HCT116 (cell line): Measurements from ENCODE around the gene MKNK1. TPM values are rescaled to one million over a fixed set of nuclear protein-coding genes. Genes with fewer than 3 reads are reported as not detected.
A peak's percentile ranks its signal among the peaks of the same experiment; 100 is the strongest.

Experiments
- ATAC-seq: fragments of 200-7000 bp; cut with Tn5 transposase; 2 replicates; pipeline ENCODE4 v1.9.1; 2020; ENCODE audit warnings: mild to moderate bottlenecking, moderate library complexity
- BruUV-seq: library from RNA; stranded (reverse); fragments of 400-500 nt; replicated peaks from 2 replicates; lab custom pipeline; 2021; lab: Mats Ljungman, UMichigan
- CTCF ChIA-PET: fragments of 300-600 bp; sonication (Branson Sonifier 250); formaldehyde crosslinking; loops from one replicate; lab custom pipeline; 2021; ENCODE audit warnings: antibody characterized with exemption; lab: Charles Lee
- POLR2A ChIA-PET: fragments of 300-600, 350-600 bp; sonication (Branson Sonifier 250); formaldehyde crosslinking; loops from one replicate; lab custom pipeline; 2021; ENCODE audit warnings: antibody characterized with exemption; lab: Charles Lee
- RAD21 ChIA-PET, 2 experiments: fragments of 300-600 bp; sonication (Branson Sonifier 250); formaldehyde crosslinking; loops; one replicate each; lab custom pipeline; 2023; ENCODE audit warnings: low total read pairs in 2 of 2; ENCODE audit not compliant: uncharacterized antibody in 2 of 2, unreplicated experiment in 2 of 2, low non-redundant PET in 1 of 2; lab: Charles Lee
- DNase-seq: peaks from one replicate; pipeline ENCODE4 v3.0.0-alpha.2; 2010; ENCODE audit warnings: low read depth, low spot score
- H2AFZ ChIP-seq: fragments of 200-600 bp; shearing (Covaris generic), sonication (generic); 2 replicates; pipeline ENCODE4 v1.6.1; 2017; ENCODE audit warnings: low read depth, mixed run types, mixed read lengths, antibody characterized with exemption, low read length; ENCODE audit not compliant: poor library complexity, severe bottlenecking
- H3K27ac ChIP-seq: 2 replicates; pipeline ENCODE4 v1.5.1; 2012; ENCODE audit warnings: low read depth, low read length
- H3K27me3 ChIP-seq: fragments of 200-600 bp; sonication (generic); 2 replicates; pipeline ENCODE4 v1.6.1; 2016; ENCODE audit warnings: mixed run types, low read length, mixed read lengths; ENCODE audit not compliant: insufficient read depth
- H3K36me3 ChIP-seq, 2 experiments: fragments of 200-500 bp in 1 of 2; fragments of 200-600 bp in 1 of 2; sonication (Bioruptor generic) in 1 of 2; sonication (generic) in 1 of 2; 2 replicates each; pipeline versions ENCODE4 v1.5.1 to v1.6.1; 2014 to 2016; ENCODE audit warnings: low read length in 2 of 2, inconsistent platforms in 1 of 2, mixed read lengths in 1 of 2, mixed run types in 1 of 2; ENCODE audit not compliant: insufficient read depth in 2 of 2, control insufficient read depth in 1 of 2
- H3K4me1 ChIP-seq, 2 experiments: fragments of 200-600 bp in 1 of 2; sonication (generic) in 1 of 2; 2 replicates each; pipeline versions ENCODE4 v1.5.1 to v1.6.1; 2012 to 2017; ENCODE audit warnings: low read length in 2 of 2, inconsistent platforms in 1 of 2, mild to moderate bottlenecking in 1 of 2, mixed read lengths in 1 of 2, mixed run types in 1 of 2, moderate library complexity in 1 of 2; ENCODE audit not compliant: insufficient read depth in 2 of 2, control insufficient read depth in 1 of 2
- H3K4me2 ChIP-seq: fragments of 200-600 bp; sonication (generic); 2 replicates; pipeline ENCODE4 v1.6.1; 2017; ENCODE audit warnings: mixed run types, low read length, mixed read lengths
- H3K4me3 ChIP-seq, 2 experiments: fragments of 200-600 bp in 1 of 2; sonication (generic) in 1 of 2; replicated peaks in 1 of 2; 2 replicates each; pipeline ENCODE4 v1.5.1; 2011 to 2016; ENCODE audit warnings: low read length in 2 of 2, control low read depth in 1 of 2, low read depth in 1 of 2, mild to moderate bottlenecking in 1 of 2, mixed read lengths in 1 of 2, mixed run types in 1 of 2
- H3K79me2 ChIP-seq: fragments of 200-600 bp; sonication (generic); 2 replicates; pipeline ENCODE4 v1.6.1; 2017; ENCODE audit warnings: mild to moderate bottlenecking, mixed run types, low read length, moderate library complexity, mixed read lengths; ENCODE audit not compliant: insufficient read depth
- H3K9ac ChIP-seq: fragments of 200-600 bp; sonication (generic); 2 replicates; pipeline ENCODE4 v1.6.1; 2016; ENCODE audit warnings: low read length, mixed read lengths
- H3K9me2 ChIP-seq: fragments of 200-600 bp; sonication (generic), shearing (Covaris generic); 2 replicates; pipeline ENCODE4 v1.6.1; 2017; ENCODE audit warnings: mixed run types, mild to moderate bottlenecking, moderate library complexity; ENCODE audit not compliant: insufficient read depth
- H3K9me3 ChIP-seq, 2 experiments: fragments of 200-500 bp in 1 of 2; fragments of 200-600 bp in 1 of 2; sonication (Bioruptor generic) in 1 of 2; sonication (generic) in 1 of 2; 2 replicates each; pipeline ENCODE4 v1.6.1; 2014 to 2017; ENCODE audit warnings: low read length in 2 of 2, mixed read lengths in 2 of 2, inconsistent platforms in 1 of 2, low read depth in 1 of 2, mild to moderate bottlenecking in 1 of 2, mixed run types in 1 of 2, moderate library complexity in 1 of 2; ENCODE audit not compliant: control insufficient read depth in 1 of 2, insufficient read depth in 1 of 2
- H4K20me1 ChIP-seq: fragments of 200-600 bp; sonication (generic), shearing (Covaris generic); 2 replicates; pipeline ENCODE4 v1.6.1; 2017; ENCODE audit warnings: mixed run types, mild to moderate bottlenecking, moderate library complexity; ENCODE audit not compliant: insufficient read depth
- CBX3 ChIP-seq: IDR thresholded peaks from 2 replicates; pipeline ENCODE4 v1.6.1; 2012; ENCODE audit warnings: low read depth
- CEBPB ChIP-seq: IDR thresholded peaks from 2 replicates; pipeline ENCODE4 v1.6.1; 2012; ENCODE audit warnings: low read depth
- ELF1 ChIP-seq: IDR thresholded peaks from 2 replicates; pipeline ENCODE4 v1.6.1; 2012; ENCODE audit warnings: low read depth, borderline replicate concordance
- EZH2phosphoT487 ChIP-seq: fragments of 200-600 bp; IDR thresholded peaks from 2 replicates; pipeline ENCODE4 v1.6.1; 2018; ENCODE audit warnings: antibody characterized with exemption, borderline replicate concordance
- FOSL1 ChIP-seq: IDR thresholded peaks from 2 replicates; pipeline ENCODE4 v1.6.1; 2012; ENCODE audit warnings: low read depth
- POLR2A ChIP-seq: IDR thresholded peaks from 2 replicates; pipeline ENCODE4 v1.7.0; 2011; ENCODE audit warnings: borderline replicate concordance; ENCODE audit not compliant: insufficient read depth, insufficient read length; ENCODE audit errors: extremely low read depth
- POLR2AphosphoS5 ChIP-seq: IDR thresholded peaks from 2 replicates; pipeline ENCODE4 v1.6.1; 2011; ENCODE audit warnings: mild to moderate bottlenecking, low read depth, low read length, moderate library complexity
- RAD21 ChIP-seq: IDR thresholded peaks from 2 replicates; pipeline ENCODE4 v1.6.1; 2012; ENCODE audit warnings: low read depth, mild to moderate bottlenecking
- SIN3A ChIP-seq: IDR thresholded peaks from 2 replicates; pipeline ENCODE4 v1.6.1; 2012; ENCODE audit warnings: low read depth
- SP1 ChIP-seq: IDR thresholded peaks from 2 replicates; pipeline ENCODE4 v1.6.1; 2012; ENCODE audit warnings: low read depth
- SRF ChIP-seq: IDR thresholded peaks from 2 replicates; pipeline ENCODE4 v1.6.1; 2012; ENCODE audit warnings: low read depth
- TCF7L2 ChIP-seq: IDR thresholded peaks from 2 replicates; pipeline ENCODE4 v1.7.0; 2011; ENCODE audit warnings: borderline replicate concordance, inconsistent platforms; ENCODE audit not compliant: insufficient read depth, insufficient read length; ENCODE audit errors: extremely low read depth
- YY1 ChIP-seq: IDR thresholded peaks from 2 replicates; pipeline ENCODE4 v1.6.1; 2011; ENCODE audit warnings: low read length, low read depth, moderate library complexity, mild to moderate bottlenecking; ENCODE audit not compliant: insufficient replicate concordance; ENCODE audit errors: extremely low read depth
- intact Hi-C: fragments of 100-400 bp; cut with micrococcal nuclease; formaldehyde crosslinking; loops from 2 replicates; pipeline ENCODE4 v1.10.0; 2022
- total RNA-seq: library from RNA; stranded (reverse); gene quantifications from one replicate; pipeline ENCODE4 v1.2.1, GENCODE V29; 2021; ENCODE audit not compliant: unreplicated experiment
- TF ChIP-seq, protein P1 (sequence below): IDR thresholded peaks from 2 replicates; pipeline ENCODE4 v1.6.1; 2012
- TF ChIP-seq, protein P2 (sequence below), 3 experiments: fragments of 200-600 bp in 1 of 3; sonication (generic) in 1 of 3; IDR thresholded peaks in 2 of 3; conservative IDR thresholded peaks in 1 of 3; 2 replicates each; pipeline ENCODE4 v1.5.1; 2012 to 2017; ENCODE audit warnings: low read depth in 2 of 3, low read length in 2 of 3, antibody characterized with exemption in 1 of 3, borderline replicate concordance in 1 of 3, control low read depth in 1 of 3, mild to moderate bottlenecking in 1 of 3, mixed read lengths in 1 of 3, mixed run types in 1 of 3, moderate library complexity in 1 of 3; ENCODE audit not compliant: insufficient read depth in 1 of 3
- TF ChIP-seq, protein P3 (sequence below): IDR thresholded peaks from 2 replicates; pipeline ENCODE4 v1.6.1; 2011; ENCODE audit warnings: mild to moderate bottlenecking, low read length, moderate library complexity; ENCODE audit not compliant: insufficient replicate concordance; ENCODE audit errors: extremely low read depth
- TF ChIP-seq, protein P4 (sequence below): IDR thresholded peaks from 2 replicates; pipeline ENCODE4 v1.6.1; 2012

Gene MKNK1
- total RNA-seq, 1 experiment from 2014 or later, result 30.9 TPM

GRCh38 chr1:46635205-46635604 lies 31.1 kb upstream of the MKNK1 start:
- BruUV-seq, result TSS peak; percentile 55
- no peak overlapping the region for H2AFZ ChIP-seq
- no peak overlapping the region for H3K4me3 ChIP-seq
- no peaks in the 10 kb centered on the region for H3K4me1 ChIP-seq
- no peaks in the 10 kb centered on the region for H3K79me2 ChIP-seq
- ATAC-seq (no peak), DNase-seq (no peak)
- H3K9me3 ChIP-seq, result no peaks in the 10 kb centered on the region
- RAD21 ChIA-PET, result no interaction called here
- H3K36me3 ChIP-seq, result peaks cover 4 to 15% of the 10 kb centered on the region in 2 experiments; a peak in 2 of 4 replicates
- intact Hi-C loops, result no loop called here
- H3K27me3 ChIP-seq, result no peaks in the 10 kb centered on the region
- H3K4me2 ChIP-seq, result no peak overlapping the region
- H4K20me1 ChIP-seq, result no peaks in the 10 kb centered on the region; the same call in 1 of the 2 replicates
- POLR2A ChIA-PET, result no interaction called here
- H3K9me2 ChIP-seq, result no peaks in the 10 kb centered on the region
- H3K27ac ChIP-seq, result no peak overlapping the region
- H3K9ac ChIP-seq, result no peak overlapping the region
- CTCF ChIA-PET, result interaction anchor here (1.4 kb wide), 1 partner anchor 11 kb away, joined by 5 read pairs; no protein-coding TSS in a partner anchor
- TF ChIP-seq, protein P1, sequence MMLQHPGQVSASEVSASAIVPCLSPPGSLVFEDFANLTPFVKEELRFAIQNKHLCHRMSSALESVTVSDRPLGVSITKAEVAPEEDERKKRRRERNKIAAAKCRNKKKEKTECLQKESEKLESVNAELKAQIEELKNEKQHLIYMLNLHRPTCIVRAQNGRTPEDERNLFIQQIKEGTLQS, result no peak
- TF ChIP-seq ELF1 (no peak), RAD21 (no peak), POLR2A (no peak), TCF7L2 (no peak), FOSL1 (no peak), YY1 (no peak), EZH2phosphoT487 (no peak), CBX3 (no peak), POLR2AphosphoS5 (no peak), SP1 (no peak), CEBPB (no peak), SRF (no peak), SIN3A (no peak)
- TF ChIP-seq, protein P2, sequence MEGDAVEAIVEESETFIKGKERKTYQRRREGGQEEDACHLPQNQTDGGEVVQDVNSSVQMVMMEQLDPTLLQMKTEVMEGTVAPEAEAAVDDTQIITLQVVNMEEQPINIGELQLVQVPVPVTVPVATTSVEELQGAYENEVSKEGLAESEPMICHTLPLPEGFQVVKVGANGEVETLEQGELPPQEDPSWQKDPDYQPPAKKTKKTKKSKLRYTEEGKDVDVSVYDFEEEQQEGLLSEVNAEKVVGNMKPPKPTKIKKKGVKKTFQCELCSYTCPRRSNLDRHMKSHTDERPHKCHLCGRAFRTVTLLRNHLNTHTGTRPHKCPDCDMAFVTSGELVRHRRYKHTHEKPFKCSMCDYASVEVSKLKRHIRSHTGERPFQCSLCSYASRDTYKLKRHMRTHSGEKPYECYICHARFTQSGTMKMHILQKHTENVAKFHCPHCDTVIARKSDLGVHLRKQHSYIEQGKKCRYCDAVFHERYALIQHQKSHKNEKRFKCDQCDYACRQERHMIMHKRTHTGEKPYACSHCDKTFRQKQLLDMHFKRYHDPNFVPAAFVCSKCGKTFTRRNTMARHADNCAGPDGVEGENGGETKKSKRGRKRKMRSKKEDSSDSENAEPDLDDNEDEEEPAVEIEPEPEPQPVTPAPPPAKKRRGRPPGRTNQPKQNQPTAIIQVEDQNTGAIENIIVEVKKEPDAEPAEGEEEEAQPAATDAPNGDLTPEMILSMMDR (IDR thresholded peaks at IDR 0.05 in 2 of 3, conservative IDR thresholded peaks at IDR 0.05 in 1 of 3; ENCODE audit: borderline replicate concordance in 1 of 3, insufficient read depth in 1 of 3, low read depth in 2 of 3, low read length in 2 of 3), result no peak
- TF ChIP-seq, protein P3, sequence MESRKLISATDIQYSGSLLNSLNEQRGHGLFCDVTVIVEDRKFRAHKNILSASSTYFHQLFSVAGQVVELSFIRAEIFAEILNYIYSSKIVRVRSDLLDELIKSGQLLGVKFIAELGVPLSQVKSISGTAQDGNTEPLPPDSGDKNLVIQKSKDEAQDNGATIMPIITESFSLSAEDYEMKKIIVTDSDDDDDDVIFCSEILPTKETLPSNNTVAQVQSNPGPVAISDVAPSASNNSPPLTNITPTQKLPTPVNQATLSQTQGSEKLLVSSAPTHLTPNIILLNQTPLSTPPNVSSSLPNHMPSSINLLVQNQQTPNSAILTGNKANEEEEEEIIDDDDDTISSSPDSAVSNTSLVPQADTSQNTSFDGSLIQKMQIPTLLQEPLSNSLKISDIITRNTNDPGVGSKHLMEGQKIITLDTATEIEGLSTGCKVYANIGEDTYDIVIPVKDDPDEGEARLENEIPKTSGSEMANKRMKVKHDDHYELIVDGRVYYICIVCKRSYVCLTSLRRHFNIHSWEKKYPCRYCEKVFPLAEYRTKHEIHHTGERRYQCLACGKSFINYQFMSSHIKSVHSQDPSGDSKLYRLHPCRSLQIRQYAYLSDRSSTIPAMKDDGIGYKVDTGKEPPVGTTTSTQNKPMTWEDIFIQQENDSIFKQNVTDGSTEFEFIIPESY, result no peak
- TF ChIP-seq, protein P4, sequence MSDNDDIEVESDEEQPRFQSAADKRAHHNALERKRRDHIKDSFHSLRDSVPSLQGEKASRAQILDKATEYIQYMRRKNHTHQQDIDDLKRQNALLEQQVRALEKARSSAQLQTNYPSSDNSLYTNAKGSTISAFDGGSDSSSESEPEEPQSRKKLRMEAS, result no peak
